Bronchus fibroblast of lung (primary cell): ENCODE data around the gene OAS3. TPM values are rescaled to one million over a fixed set of nuclear protein-coding genes. Genes with fewer than 3 reads are reported as not detected.

ENCODE experiments used
- total RNA-seq: library from RNA; depleted of rRNA; stranded (reverse); fragments of >200 nt; gene quantifications from 2 replicates; pipeline ENCODE4 v1.2.3, GENCODE V29; 2015

Gene OAS3, protein sequence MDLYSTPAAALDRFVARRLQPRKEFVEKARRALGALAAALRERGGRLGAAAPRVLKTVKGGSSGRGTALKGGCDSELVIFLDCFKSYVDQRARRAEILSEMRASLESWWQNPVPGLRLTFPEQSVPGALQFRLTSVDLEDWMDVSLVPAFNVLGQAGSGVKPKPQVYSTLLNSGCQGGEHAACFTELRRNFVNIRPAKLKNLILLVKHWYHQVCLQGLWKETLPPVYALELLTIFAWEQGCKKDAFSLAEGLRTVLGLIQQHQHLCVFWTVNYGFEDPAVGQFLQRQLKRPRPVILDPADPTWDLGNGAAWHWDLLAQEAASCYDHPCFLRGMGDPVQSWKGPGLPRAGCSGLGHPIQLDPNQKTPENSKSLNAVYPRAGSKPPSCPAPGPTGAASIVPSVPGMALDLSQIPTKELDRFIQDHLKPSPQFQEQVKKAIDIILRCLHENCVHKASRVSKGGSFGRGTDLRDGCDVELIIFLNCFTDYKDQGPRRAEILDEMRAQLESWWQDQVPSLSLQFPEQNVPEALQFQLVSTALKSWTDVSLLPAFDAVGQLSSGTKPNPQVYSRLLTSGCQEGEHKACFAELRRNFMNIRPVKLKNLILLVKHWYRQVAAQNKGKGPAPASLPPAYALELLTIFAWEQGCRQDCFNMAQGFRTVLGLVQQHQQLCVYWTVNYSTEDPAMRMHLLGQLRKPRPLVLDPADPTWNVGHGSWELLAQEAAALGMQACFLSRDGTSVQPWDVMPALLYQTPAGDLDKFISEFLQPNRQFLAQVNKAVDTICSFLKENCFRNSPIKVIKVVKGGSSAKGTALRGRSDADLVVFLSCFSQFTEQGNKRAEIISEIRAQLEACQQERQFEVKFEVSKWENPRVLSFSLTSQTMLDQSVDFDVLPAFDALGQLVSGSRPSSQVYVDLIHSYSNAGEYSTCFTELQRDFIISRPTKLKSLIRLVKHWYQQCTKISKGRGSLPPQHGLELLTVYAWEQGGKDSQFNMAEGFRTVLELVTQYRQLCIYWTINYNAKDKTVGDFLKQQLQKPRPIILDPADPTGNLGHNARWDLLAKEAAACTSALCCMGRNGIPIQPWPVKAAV
- 8.5 and 9.4 TPM in 2 replicates for total RNA-seq

DNA sequence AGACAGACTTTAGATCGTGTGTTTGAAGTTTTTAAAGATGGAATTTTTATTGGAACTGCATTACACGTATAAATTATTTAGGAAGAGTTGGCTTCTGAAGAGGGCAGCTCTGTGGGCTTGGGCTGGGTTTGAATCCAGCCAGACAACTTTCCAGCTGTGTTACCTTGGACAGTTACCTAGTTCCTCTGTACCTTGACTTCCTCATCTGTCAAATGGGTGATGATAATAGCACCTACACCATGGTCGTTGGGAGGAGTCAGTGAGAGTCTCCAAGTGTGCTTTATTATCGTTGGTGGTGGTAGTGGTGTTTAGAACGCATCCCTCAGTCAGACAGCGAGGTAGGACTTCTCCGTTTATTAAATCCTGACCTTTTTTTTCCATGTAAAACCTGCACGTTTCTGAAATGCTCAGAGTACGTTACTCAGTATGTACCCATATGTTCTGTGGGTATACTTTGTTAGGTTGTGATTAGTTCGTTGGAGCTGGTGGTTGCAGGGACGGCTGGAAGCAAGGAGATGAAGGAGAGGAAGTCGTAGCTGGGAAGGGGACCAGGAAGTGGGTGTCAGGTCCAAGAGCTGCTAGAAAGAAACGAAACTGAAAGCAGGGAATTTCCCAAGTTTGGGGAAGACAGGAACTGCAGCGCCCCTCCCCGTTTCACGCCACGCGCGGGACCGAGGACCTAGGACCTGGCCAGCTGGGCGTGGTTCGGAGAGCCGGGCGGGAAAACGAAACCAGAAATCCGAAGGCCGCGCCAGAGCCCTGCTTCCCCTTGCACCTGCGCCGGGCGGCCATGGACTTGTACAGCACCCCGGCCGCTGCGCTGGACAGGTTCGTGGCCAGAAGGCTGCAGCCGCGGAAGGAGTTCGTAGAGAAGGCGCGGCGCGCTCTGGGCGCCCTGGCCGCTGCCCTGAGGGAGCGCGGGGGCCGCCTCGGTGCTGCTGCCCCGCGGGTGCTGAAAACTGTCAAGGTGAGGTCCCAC lies at the start of gene OAS3:
Gene OAS3 (plus strand): TSS at position 734 of the 979 bp plus-strand sequence. CDS start 57 bp downstream, at position 791.

DNA sequence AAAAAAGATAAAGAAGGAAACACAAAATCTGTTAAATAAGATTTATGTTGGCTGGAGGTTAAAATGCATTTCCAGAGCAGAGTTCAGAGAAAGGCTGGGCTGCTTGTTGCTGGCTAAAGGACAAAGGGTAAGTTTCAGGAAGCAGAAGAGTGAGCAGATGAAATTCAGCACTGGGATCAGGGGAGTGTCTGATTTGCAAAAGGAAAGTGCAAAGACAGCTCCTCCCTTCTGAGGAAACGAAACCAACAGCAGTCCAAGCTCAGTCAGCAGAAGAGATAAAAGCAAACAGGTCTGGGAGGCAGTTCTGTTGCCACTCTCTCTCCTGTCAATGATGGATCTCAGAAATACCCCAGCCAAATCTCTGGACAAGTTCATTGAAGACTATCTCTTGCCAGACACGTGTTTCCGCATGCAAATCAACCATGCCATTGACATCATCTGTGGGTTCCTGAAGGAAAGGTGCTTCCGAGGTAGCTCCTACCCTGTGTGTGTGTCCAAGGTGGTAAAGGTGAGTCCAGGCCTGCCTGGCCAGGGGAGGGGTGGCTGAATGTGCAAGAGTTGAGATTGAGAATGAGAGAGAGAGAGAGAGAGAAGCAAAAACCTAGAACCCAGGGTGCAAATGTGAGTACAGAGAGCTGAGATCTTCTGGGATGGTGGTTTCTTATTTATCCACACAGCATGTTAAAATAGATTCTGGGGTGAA lies 31.4 kb upstream of the OAS3 start, which contains the start of gene OAS1:
Gene OAS1 (plus strand): TSS at position 251 of the 703 bp plus-strand sequence. CDS start 78 bp downstream, at position 329.

DNA sequence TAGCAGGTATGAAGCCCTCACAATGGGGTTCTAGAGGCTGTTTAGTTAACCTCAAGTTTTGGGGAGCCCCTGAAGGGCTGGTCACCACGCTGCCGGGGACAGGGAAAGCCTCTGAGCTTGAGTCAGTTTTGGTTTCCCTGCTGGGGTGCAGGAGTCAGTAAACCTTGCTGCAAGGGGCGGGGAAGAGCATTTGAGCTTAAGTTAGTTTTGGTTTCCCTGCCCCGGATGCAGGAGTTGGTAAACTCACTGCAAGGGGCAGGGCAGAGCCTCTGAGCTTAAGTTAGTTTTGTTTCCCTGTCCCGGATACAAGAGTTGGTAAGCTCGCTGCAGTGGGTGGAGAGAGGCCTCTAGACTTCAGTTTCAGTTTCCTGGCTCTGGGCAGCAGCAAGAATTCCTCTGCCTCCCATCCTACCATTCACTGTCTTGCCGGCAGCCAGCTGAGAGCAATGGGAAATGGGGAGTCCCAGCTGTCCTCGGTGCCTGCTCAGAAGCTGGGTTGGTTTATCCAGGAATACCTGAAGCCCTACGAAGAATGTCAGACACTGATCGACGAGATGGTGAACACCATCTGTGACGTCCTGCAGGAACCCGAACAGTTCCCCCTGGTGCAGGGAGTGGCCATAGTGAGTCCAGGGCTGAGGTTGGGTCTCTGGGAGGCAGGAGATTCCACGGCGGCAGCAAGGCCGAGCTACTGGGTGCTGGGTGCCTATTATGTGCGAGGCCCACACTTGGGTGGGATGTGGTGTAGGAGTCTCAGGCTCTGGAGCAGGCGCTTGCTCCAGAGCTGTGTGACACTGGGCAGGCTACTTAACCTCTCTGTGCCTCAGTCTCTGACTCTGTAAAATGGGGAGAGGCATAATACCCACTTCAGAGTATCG lies 40.1 kb downstream of the OAS3 start, which contains the start of gene OAS2:
Gene OAS2 (plus strand): TSS at position 357 of the 878 bp plus-strand sequence. CDS start 90 bp downstream, at position 447.

Other genes with a start within 250 kb of the OAS3 start
- not detected in 2 replicates for gene RPH3A, start 146.7 kb upstream of the OAS3 start, total RNA-seq
- gene OAS1, start 31.5 kb upstream of the OAS3 start, total RNA-seq: not detected in 2 replicates
- not detected in 2 replicates for gene OAS2, start 40.0 kb downstream of the OAS3 start, total RNA-seq
- 0.30 TPM in 1 of 2 replicates, not detected in the other for gene DTX1, start 118.3 kb downstream of the OAS3 start, total RNA-seq
- gene RASAL1, start 197.3 kb downstream of the OAS3 start, total RNA-seq: not detected in 2 replicates
- not detected in 2 replicates for gene CFAP73, start 211.2 kb downstream of the OAS3 start, total RNA-seq
- 55.3 and 68.1 TPM in 2 replicates for gene DDX54, start 247.0 kb downstream of the OAS3 start, total RNA-seq
- 27.1 and 30.3 TPM in 2 replicates for gene RITA1, start 247.2 kb downstream of the OAS3 start, total RNA-seq